HepG2 (cell line): Measurements from ENCODE around the gene UBQLN4.

Experiments used
- BORCS8-MEF2B ChIP-seq: sonication (generic); formaldehyde crosslinking; IDR thresholded peaks from 2 replicates; pipeline ENCODE4 v1.8.0; 2022; ENCODE audit warnings: mild to moderate bottlenecking, missing genetic modification reagents
- CTCF ChIP-seq: sonication (generic); formaldehyde crosslinking; IDR thresholded peaks from 2 replicates; pipeline ENCODE4 v1.5.0; 2020; ENCODE audit warnings: mild to moderate bottlenecking, missing genetic modification reagents, moderate library complexity
- EZH2 ChIP-seq: conservative IDR thresholded peaks from 2 replicates; pipeline ENCODE4 v1.6.1; 2012; ENCODE audit warnings: mild to moderate bottlenecking, low read depth, low read length, moderate library complexity
- FOXA3 ChIP-seq: IDR thresholded peaks from 2 replicates; pipeline ENCODE4 v1.6.1; 2016; ENCODE audit warnings: missing genetic modification reagents, missing compliant biosample characterization
- FOXM1 ChIP-seq: sonication (generic); formaldehyde crosslinking; IDR thresholded peaks from 2 replicates; pipeline ENCODE4 v1.5.0; 2020; ENCODE audit warnings: missing genetic modification reagents
- HMG20B ChIP-seq: conservative IDR thresholded peaks from 2 replicates; pipeline ENCODE4 v1.6.1; 2016; ENCODE audit warnings: missing genetic modification reagents, missing compliant biosample characterization
- KAT8 ChIP-seq: IDR thresholded peaks from 2 replicates; pipeline ENCODE4 v1.6.1; 2016; ENCODE audit warnings: missing genetic modification reagents, missing compliant biosample characterization
- POLR2A ChIP-seq, 2 experiments: IDR thresholded peaks; 2 replicates each; pipeline ENCODE4 v1.6.1; 2011; ENCODE audit warnings: low read depth in 2 of 2, low read length in 2 of 2, mild to moderate bottlenecking in 1 of 2, moderate library complexity in 1 of 2; ENCODE audit not compliant: insufficient read depth in 1 of 2
- RFX1 ChIP-seq: fragments of 450-650 bp; IDR thresholded peaks from 2 replicates; pipeline ENCODE4 v1.6.1; 2017
- XBP1 ChIP-seq: sonication (generic); formaldehyde crosslinking; IDR thresholded peaks from 2 replicates; pipeline ENCODE4 v1.5.0; 2020; ENCODE audit warnings: missing genetic modification reagents
- ZNF18 ChIP-seq: sonication (generic); formaldehyde crosslinking; IDR thresholded peaks from 2 replicates; pipeline ENCODE4 v1.8.0; 2022; ENCODE audit warnings: mild to moderate bottlenecking, missing genetic modification reagents; ENCODE audit not compliant: insufficient replicate concordance
- ZNF20 ChIP-seq: sonication (generic); formaldehyde crosslinking; IDR thresholded peaks from 2 replicates; pipeline ENCODE4 v1.4.0; 2020; ENCODE audit warnings: mild to moderate bottlenecking, moderate library complexity, missing genetic modification reagents
- ZNF253 ChIP-seq: sonication (generic); formaldehyde crosslinking; IDR thresholded peaks from 2 replicates; pipeline ENCODE4 v1.8.0; 2022; ENCODE audit warnings: mild to moderate bottlenecking, missing genetic modification reagents, borderline replicate concordance
- ZNF747 ChIP-seq: sonication (generic); formaldehyde crosslinking; IDR thresholded peaks from 2 replicates; pipeline ENCODE4 v1.8.1; 2023; ENCODE audit warnings: missing genetic modification reagents, mild to moderate bottlenecking, borderline replicate concordance

GRCh38 chr1:156100205-156100995 lies 46.8 kb upstream of the UBQLN4 start:
- no peak for TF ChIP-seq ZNF747 (CRISPR knock-in tag)
- TF ChIP-seq FOXA3 (CRISPR knock-in tag): no peak
- no peak for TF ChIP-seq ZNF20 (CRISPR knock-in tag)
- no peak for TF ChIP-seq HMG20B (CRISPR knock-in tag)
- no peak for TF ChIP-seq CTCF (CRISPR knock-in tag)
- no peak for TF ChIP-seq BORCS8-MEF2B (CRISPR knock-in tag)
- no peak for TF ChIP-seq FOXM1 (CRISPR knock-in tag)
- no peak for TF ChIP-seq RFX1
- TF ChIP-seq POLR2A (IDR thresholded peaks at IDR 0.05; ENCODE audit: insufficient read depth in 1 of 2, low read depth in 2 of 2, low read length in 2 of 2): no peak
- TF ChIP-seq KAT8 (CRISPR knock-in tag): no peak
- TF ChIP-seq ZNF18 (CRISPR knock-in tag): no peak
- no peak for TF ChIP-seq ZNF253
- TF ChIP-seq EZH2: no peak
- TF ChIP-seq XBP1 (CRISPR knock-in tag): no peak
